Right lung (tissue), 5 donors: ENCODE measurements around the gene FOXP4. TPM values are rescaled to one million over a fixed set of nuclear protein-coding genes. Genes with fewer than 3 reads are reported as not detected.
A peak's percentile ranks its signal among the peaks of the same experiment; 100 is the strongest.
"Not testable (repeated sequence)": the region's sequence is repeated elsewhere in the genome, so short reads cannot be mapped to it uniquely, and the experiment has no call there.

Experiments used
- DNase-seq, 2 donors: peaks; one replicate each; pipeline ENCODE4 v3.0.0-alpha.2; 2013
- polyA plus RNA-seq, 5 donors: library from polyadenylated mRNA; unstranded; fragments of 120-200 nt; gene quantifications; one replicate each; pipeline versions ENCODE4 v1.2.1 to v1.2.3, GENCODE V29; 2013; ENCODE audit warnings: inconsistent platforms in 1 of 5, low replicate concordance in 1 of 5; ENCODE audit not compliant: insufficient read length in 5 of 5, insufficient read depth in 1 of 5

The FOXP4 gene
- polyA plus RNA-seq, 5 donors = 43.0 to 89.6 (median 61.9) TPM

GRCh38 chr6:41597246-41598000 is 51.2 kb downstream of the FOXP4 start:
- no peak for DNase-seq

GRCh38 chr6:41598670-41599014 is 52.5 kb downstream of the FOXP4 start:
- no peak for DNase-seq

GRCh38 chr6:41599015-41599851 is 53.1 kb downstream of the FOXP4 start:
- no peak for DNase-seq

- DNase-seq = no peak
Observed at GRCh38 chr6:41599852-41600445, 53.8 kb downstream of the FOXP4 start.

GRCh38 chr6:41600499-41601247 is 54.5 kb downstream of the FOXP4 start:
- no peak for DNase-seq

GRCh38 chr6:41601248-41601549 is 55.0 kb downstream of the FOXP4 start:
- DNase-seq = no peak

GRCh38 chr6:41602422-41602743 is 56.2 kb downstream of the FOXP4 start:
- DNase-seq = no peak

- peak; percentile 84 to 88 for DNase-seq
Observed at GRCh38 chr6:41602864-41603608, 56.9 kb downstream of the FOXP4 start.

- no peak for DNase-seq
Observed at GRCh38 chr6:41604006-41604405, 57.8 kb downstream of the FOXP4 start.

GRCh38 chr6:41605649-41606048 is 59.5 kb downstream of the FOXP4 start:
- no peak for DNase-seq

GRCh38 chr6:41607036-41607435 is 60.9 kb downstream of the FOXP4 start:
- DNase-seq = no peak

GRCh38 chr6:41607736-41608135 is 61.6 kb downstream of the FOXP4 start:
- no peak for DNase-seq

- DNase-seq = no peak
Observed at GRCh38 chr6:41608443-41609151, 62.4 kb downstream of the FOXP4 start.

- no peak for DNase-seq
Observed at GRCh38 chr6:41614715-41615114, 68.5 kb downstream of the FOXP4 start.

- DNase-seq = no peak
Observed at GRCh38 chr6:41615311-41615710, 69.1 kb downstream of the FOXP4 start.

GRCh38 chr6:41618598-41618997 is 72.4 kb downstream of the FOXP4 start:
- no peak for DNase-seq

GRCh38 chr6:41619193-41619592 is 73.0 kb downstream of the FOXP4 start:
- DNase-seq = not testable (repeated sequence)

GRCh38 chr6:41621367-41621766 is 75.2 kb downstream of the FOXP4 start:
- DNase-seq = no peak

GRCh38 chr6:41621802-41622201 is 75.6 kb downstream of the FOXP4 start:
- DNase-seq = no peak

- no peak for DNase-seq
Observed at GRCh38 chr6:41622206-41622988, 76.2 kb downstream of the FOXP4 start.
